Measurements from ENCODE around the gene SYNE3.

The SYNE3 gene

DNA sequence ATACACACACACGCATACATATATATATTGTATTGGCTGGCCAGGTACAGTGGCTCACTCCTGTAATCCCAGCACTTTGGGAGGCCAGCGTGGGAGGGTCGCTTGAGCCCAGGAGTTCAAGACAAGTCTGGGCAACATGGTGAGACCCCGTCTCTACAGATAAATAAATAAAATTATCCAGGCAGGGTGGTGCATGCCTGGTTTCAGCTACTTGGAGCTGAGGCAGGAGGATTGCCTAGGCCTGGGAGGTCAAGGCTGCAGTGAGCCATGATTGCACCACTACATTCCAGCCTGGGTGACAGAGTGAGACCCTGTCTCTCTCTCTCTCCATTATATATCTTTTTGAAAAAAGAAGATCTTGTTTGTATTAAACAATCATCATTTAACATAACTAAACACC is 4.6 kb upstream of the SYNE3 start:
- no peak overlapping the region for H3K4me3 ChIP-seq (ENCODE audit: low read depth in 1 of 2, low read length in 2 of 2)
- peaks cover 11 to 31% of the 10 kb centered on the region in 2 donors for H3K4me1 ChIP-seq (ENCODE audit: control insufficient read depth in 1 of 2, insufficient read depth in 2 of 2, low read length in 2 of 2)
- H3K27ac ChIP-seq (ENCODE audit: low read length) = no peak overlapping the region
- no peaks in the 10 kb centered on the region for H3K9me3 ChIP-seq (ENCODE audit: control insufficient read depth in 1 of 2, low read length in 2 of 2)
- no peaks in the 10 kb centered on the region for H3K27me3 ChIP-seq (ENCODE audit: low read depth, low read length)
- no peaks in the 10 kb centered on the region for H3K36me3 ChIP-seq (ENCODE audit: control insufficient read depth in 1 of 2, insufficient read depth in 2 of 2, low read length in 2 of 2)

- no peaks in the 10 kb centered on the region for H3K27me3 ChIP-seq (ENCODE audit: low read depth, low read length)
- H3K36me3 ChIP-seq (ENCODE audit: control insufficient read depth in 1 of 2, insufficient read depth in 2 of 2, low read length in 2 of 2) = no peaks in the 10 kb centered on the region
- peak overlapping the region in 1 of 2 donors; percentile 23 for H3K4me3 ChIP-seq (ENCODE audit: low read depth in 1 of 2, low read length in 2 of 2)
- H3K9me3 ChIP-seq (ENCODE audit: control insufficient read depth in 1 of 2, low read length in 2 of 2) = no peaks in the 10 kb centered on the region
- H3K27ac ChIP-seq (ENCODE audit: low read length) = peak overlapping the region; percentile 73
- peaks cover 18 to 31% of the 10 kb centered on the region in 2 donors for H3K4me1 ChIP-seq (ENCODE audit: control insufficient read depth in 1 of 2, insufficient read depth in 2 of 2, low read length in 2 of 2)
Measured at GRCh38 chr14:95520346-95520745, 3.9 kb upstream of the SYNE3 start.

DNA sequence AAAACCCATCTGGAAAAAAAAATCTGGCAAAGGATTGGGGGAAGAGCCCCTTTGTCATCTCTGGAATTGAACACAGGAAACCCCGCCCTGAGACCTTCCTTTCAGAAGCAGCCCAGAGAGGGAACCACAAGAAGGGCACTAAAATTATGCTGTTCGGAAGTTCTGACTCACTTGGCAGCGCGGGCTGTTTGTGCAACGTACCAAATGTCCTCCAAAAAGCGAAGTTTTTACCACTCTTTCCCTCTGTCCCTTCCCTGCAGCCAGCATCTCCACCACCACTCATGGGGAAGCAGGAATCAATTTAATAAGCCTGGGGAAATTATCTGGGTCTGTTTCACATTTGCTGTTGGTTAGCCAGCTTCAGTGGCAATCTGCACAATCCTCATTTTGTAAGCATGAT is 3.2 kb upstream of the SYNE3 start:
- H3K27me3 ChIP-seq (ENCODE audit: low read depth, low read length) = no peaks in the 10 kb centered on the region
- no peaks in the 10 kb centered on the region for H3K36me3 ChIP-seq (ENCODE audit: control insufficient read depth in 1 of 2, insufficient read depth in 2 of 2, low read length in 2 of 2)
- peak overlapping the region; percentile 73 for H3K27ac ChIP-seq (ENCODE audit: low read length)
- peak overlapping the region in 1 of 2 donors; percentile 23 for H3K4me3 ChIP-seq (ENCODE audit: low read depth in 1 of 2, low read length in 2 of 2)
- peaks cover 22 to 31% of the 10 kb centered on the region in 2 donors for H3K4me1 ChIP-seq (ENCODE audit: control insufficient read depth in 1 of 2, insufficient read depth in 2 of 2, low read length in 2 of 2)
- no peaks in the 10 kb centered on the region for H3K9me3 ChIP-seq (ENCODE audit: control insufficient read depth in 1 of 2, low read length in 2 of 2)

DNA sequence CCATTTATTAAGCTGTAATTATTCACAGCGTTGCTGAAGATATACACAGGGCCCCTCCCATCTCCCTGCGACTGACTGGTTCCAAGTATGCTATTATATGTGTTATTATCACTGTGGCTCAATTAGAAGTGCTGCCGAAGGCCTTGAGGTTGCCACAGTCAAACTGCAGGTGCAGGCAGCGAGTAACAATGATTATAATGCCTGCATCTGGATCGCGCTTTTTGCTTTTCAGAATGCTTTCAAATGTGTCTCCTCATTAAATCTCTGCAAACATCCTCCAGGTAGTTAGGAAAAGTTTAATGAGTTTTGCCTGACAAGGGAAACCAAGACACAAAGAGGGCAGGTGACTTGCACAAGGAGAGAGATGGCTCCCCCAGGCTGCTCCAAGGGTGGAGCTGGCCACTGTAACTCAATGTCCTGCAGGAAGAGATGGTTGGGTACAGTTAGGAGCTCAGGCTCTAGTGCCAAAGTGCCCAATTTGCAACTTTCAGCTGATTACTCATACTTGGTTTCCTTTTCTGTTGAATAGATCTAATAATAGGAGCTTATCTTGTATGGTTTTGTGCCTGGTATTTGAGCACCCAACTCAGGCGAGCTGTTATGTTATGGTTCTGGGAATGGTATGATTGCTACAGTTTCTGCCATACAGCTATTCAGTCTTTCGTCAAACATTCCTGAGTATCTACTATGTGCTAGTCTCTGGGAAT is 1.7 kb upstream of the SYNE3 start:
- peaks cover 27 to 31% of the 10 kb centered on the region in 2 donors for H3K4me1 ChIP-seq (ENCODE audit: control insufficient read depth in 1 of 2, insufficient read depth in 2 of 2, low read length in 2 of 2)
- no peaks in the 10 kb centered on the region for H3K27me3 ChIP-seq (ENCODE audit: low read depth, low read length)
- no peaks in the 10 kb centered on the region for H3K9me3 ChIP-seq (ENCODE audit: control insufficient read depth in 1 of 2, low read length in 2 of 2)
- H3K36me3 ChIP-seq (ENCODE audit: control insufficient read depth in 1 of 2, insufficient read depth in 2 of 2, low read length in 2 of 2) = no peaks in the 10 kb centered on the region
- no peak overlapping the region for H3K4me3 ChIP-seq (ENCODE audit: low read depth in 1 of 2, low read length in 2 of 2)
- H3K27ac ChIP-seq (ENCODE audit: low read length) = no peak overlapping the region

DNA sequence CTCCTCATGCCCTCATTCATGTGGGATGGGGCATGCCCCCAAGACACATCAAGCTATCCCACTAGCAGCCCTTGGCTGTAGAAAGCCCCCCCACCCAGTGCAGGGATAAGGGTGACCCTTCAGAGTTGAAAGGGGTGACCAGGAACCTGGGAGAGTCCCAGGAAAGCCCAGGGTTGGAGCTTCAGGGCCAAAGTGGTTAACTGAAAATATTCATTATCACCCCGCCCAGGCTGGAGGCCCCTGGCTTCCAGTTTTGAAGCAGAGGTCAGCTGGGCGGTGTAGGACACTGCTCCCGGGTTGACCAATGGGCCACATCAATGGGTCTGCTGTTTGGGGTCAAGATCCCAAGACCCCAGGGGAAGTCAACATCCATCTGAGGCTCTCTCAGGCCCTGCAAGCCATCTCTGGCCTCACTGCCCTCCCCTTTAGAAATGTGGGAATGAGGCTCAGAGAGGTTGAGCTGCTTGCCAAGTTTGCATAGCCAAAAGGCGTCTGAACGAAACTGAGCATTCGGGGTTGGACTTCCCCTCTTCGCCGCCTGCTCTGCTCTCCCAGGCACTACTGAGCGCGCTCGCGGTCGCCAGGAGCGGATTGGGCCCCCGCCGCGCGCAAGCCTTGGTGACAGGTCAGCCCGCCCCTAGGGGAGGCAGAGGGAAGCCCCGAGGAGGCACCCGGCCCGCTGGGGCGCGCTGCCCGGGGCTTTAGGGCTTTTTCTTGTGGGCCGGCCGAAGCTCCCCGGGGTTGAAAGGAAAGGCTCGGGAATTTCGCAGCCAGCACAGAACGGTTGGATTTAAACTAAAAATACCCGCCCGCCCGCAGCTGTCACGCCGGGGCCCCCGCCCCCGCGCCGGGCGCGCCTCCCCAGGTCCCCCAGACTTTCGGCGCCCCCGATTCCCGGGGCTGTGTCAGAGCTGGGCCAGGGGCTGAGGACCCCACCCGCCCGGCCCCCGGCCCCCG is 576 bp downstream of the SYNE3 start:
- Histone ChIP-seq H3K27me3 (ENCODE audit: low read depth, low read length) (no peaks in the 10 kb centered on the region), H3K4me1 (ENCODE audit: control insufficient read depth in 1 of 2, insufficient read depth in 2 of 2, low read length in 2 of 2) (peaks cover 24 to 31% of the 10 kb centered on the region in 2 donors), H3K27ac (ENCODE audit: low read length) (peak overlapping the region; percentile 31), H3K9me3 (ENCODE audit: control insufficient read depth in 1 of 2, low read length in 2 of 2) (no peaks in the 10 kb centered on the region), H3K36me3 (ENCODE audit: control insufficient read depth in 1 of 2, insufficient read depth in 2 of 2, low read length in 2 of 2) (no peaks in the 10 kb centered on the region), H3K4me3 (ENCODE audit: low read depth in 1 of 2, low read length in 2 of 2) (peak overlapping the region; percentile 58 to 80)

GRCh38 chr14:95515080-95515489 is 1.4 kb downstream of the SYNE3 start:
- H3K4me3 ChIP-seq (ENCODE audit: low read depth in 1 of 2, low read length in 2 of 2) = peak overlapping the region; percentile 58 to 80
- H3K36me3 ChIP-seq (ENCODE audit: control insufficient read depth in 1 of 2, insufficient read depth in 2 of 2, low read length in 2 of 2) = no peaks in the 10 kb centered on the region
- no peaks in the 10 kb centered on the region for H3K27me3 ChIP-seq (ENCODE audit: low read depth, low read length)
- peaks cover 19 to 34% of the 10 kb centered on the region in 2 donors for H3K4me1 ChIP-seq (ENCODE audit: control insufficient read depth in 1 of 2, insufficient read depth in 2 of 2, low read length in 2 of 2)
- H3K27ac ChIP-seq (ENCODE audit: low read length) = no peak overlapping the region
- H3K9me3 ChIP-seq (ENCODE audit: control insufficient read depth in 1 of 2, low read length in 2 of 2) = no peaks in the 10 kb centered on the region

- Histone ChIP-seq H3K9me3 (ENCODE audit: control insufficient read depth in 1 of 2, low read length in 2 of 2) (no peaks in the 10 kb centered on the region), H3K27me3 (ENCODE audit: low read depth, low read length) (no peaks in the 10 kb centered on the region), H3K27ac (ENCODE audit: low read length) (no peak overlapping the region), H3K4me1 (ENCODE audit: control insufficient read depth in 1 of 2, insufficient read depth in 2 of 2, low read length in 2 of 2) (peaks cover 16 to 36% of the 10 kb centered on the region in 2 donors), H3K36me3 (ENCODE audit: control insufficient read depth in 1 of 2, insufficient read depth in 2 of 2, low read length in 2 of 2) (no peaks in the 10 kb centered on the region), H3K4me3 (ENCODE audit: low read depth in 1 of 2, low read length in 2 of 2) (peak overlapping the region; percentile 58 to 80)
Measured at GRCh38 chr14:95514131-95515079, 2.0 kb downstream of the SYNE3 start.

DNA sequence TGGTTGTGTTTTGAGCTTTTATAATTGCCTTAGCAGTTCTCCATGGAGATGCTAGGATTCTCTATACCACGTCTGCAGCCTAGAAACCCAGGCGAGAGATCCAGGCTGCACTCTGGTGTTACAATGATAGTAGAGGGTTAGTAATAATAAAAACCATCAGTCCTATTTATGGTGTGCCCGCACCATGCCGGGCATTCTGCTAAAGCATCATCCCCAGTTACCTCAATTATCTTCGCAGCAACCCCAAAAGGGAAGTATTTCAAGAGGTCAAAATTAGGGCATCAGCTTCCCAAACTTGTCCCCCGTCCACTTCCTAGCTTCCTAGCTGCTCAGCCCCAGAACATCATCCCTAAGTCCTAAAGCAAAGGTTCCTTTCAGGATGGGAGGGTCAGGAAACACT is 3.2 kb downstream of the SYNE3 start:
- Histone ChIP-seq H3K27me3 (ENCODE audit: low read depth, low read length) (no peaks in the 10 kb centered on the region), H3K36me3 (ENCODE audit: control insufficient read depth in 1 of 2, insufficient read depth in 2 of 2, low read length in 2 of 2) (no peaks in the 10 kb centered on the region), H3K9me3 (ENCODE audit: control insufficient read depth in 1 of 2, low read length in 2 of 2) (no peaks in the 10 kb centered on the region), H3K4me3 (ENCODE audit: low read depth in 1 of 2, low read length in 2 of 2) (no peak overlapping the region), H3K27ac (ENCODE audit: low read length) (no peak overlapping the region), H3K4me1 (ENCODE audit: control insufficient read depth in 1 of 2, insufficient read depth in 2 of 2, low read length in 2 of 2) (peaks cover 10 to 44% of the 10 kb centered on the region in 2 donors)

DNA sequence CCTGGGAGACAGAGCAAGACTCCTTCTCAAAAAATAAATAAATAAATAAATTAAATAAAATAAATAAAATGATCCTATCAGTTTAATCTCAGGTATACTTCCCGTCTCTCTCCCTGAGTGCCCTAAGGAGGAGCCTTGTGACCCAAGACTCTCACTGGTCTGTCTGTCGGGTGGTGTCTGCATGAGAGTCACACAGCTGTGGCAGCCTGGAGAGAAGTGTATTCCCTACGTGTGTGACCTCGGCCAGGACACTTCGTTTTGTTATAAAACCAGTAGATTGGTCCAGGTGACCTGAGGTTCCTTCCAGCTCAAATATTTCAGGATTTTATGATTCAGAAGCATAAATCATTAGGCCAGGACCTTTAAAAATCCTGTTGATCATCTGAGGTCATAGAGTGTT is 4.8 kb downstream of the SYNE3 start:
- Histone ChIP-seq H3K27ac (ENCODE audit: low read length) (no peak overlapping the region), H3K4me3 (ENCODE audit: low read depth in 1 of 2, low read length in 2 of 2) (no peak overlapping the region), H3K4me1 (ENCODE audit: control insufficient read depth in 1 of 2, insufficient read depth in 2 of 2, low read length in 2 of 2) (peaks cover 13 to 48% of the 10 kb centered on the region in 2 donors), H3K27me3 (ENCODE audit: low read depth, low read length) (no peaks in the 10 kb centered on the region), H3K9me3 (ENCODE audit: control insufficient read depth in 1 of 2, low read length in 2 of 2) (no peaks in the 10 kb centered on the region), H3K36me3 (ENCODE audit: control insufficient read depth in 1 of 2, insufficient read depth in 2 of 2, low read length in 2 of 2) (no peaks in the 10 kb centered on the region)

DNA sequence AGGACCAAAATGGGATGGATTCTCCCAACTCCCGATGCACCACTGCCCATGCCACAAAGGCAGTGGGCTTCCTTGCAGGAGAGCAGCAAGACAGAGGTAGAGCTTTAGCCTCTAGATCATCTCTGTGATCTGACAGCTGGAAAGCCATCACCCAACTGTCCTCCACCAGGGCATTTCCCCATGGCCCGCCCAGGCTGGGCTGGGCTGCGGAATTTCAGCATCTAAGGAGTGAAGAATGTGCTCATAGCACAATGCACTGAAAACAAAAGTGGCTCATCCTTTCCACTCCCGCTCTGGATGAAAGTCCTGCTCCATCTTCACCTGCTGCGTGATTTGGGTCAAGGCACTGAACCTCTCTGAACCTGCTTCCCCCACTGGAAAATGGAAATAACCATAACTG is 5.6 kb downstream of the SYNE3 start:
- no peaks in the 10 kb centered on the region for H3K36me3 ChIP-seq (ENCODE audit: control insufficient read depth in 1 of 2, insufficient read depth in 2 of 2, low read length in 2 of 2)
- no peak overlapping the region for H3K27ac ChIP-seq (ENCODE audit: low read length)
- peaks cover 13 to 45% of the 10 kb centered on the region in 2 donors for H3K4me1 ChIP-seq (ENCODE audit: control insufficient read depth in 1 of 2, insufficient read depth in 2 of 2, low read length in 2 of 2)
- H3K9me3 ChIP-seq (ENCODE audit: control insufficient read depth in 1 of 2, low read length in 2 of 2) = no peaks in the 10 kb centered on the region
- H3K27me3 ChIP-seq (ENCODE audit: low read depth, low read length) = no peaks in the 10 kb centered on the region
- no peak overlapping the region for H3K4me3 ChIP-seq (ENCODE audit: low read depth in 1 of 2, low read length in 2 of 2)

Data from muscle layer of duodenum (tissue), 2 donors.